A673 (cell line): ENCODE data around the gene MEF2C.

Experiments
- EZH2 ChIP-seq: fragments of 200-600 bp; sonication (generic); IDR thresholded peaks from 2 replicates; pipeline ENCODE4 v1.6.1; 2017; ENCODE audit warnings: borderline replicate concordance, low read depth, mild to moderate bottlenecking, mixed read lengths, antibody characterized with exemption, low read length; ENCODE audit not compliant: poor library complexity, severe bottlenecking
- TF ChIP-seq, protein P1 (sequence below): fragments of 300-800, 200-600 bp; sonication (generic); conservative IDR thresholded peaks from 2 replicates; pipeline ENCODE4 v1.5.1; 2017; ENCODE audit warnings: low read depth, mild to moderate bottlenecking, antibody characterized with exemption, low read length, moderate library complexity, mixed read lengths

GRCh38 chr5:88718736-88719135 lies 164.2 kb downstream of the MEF2C start:
- TF ChIP-seq, protein P1, sequence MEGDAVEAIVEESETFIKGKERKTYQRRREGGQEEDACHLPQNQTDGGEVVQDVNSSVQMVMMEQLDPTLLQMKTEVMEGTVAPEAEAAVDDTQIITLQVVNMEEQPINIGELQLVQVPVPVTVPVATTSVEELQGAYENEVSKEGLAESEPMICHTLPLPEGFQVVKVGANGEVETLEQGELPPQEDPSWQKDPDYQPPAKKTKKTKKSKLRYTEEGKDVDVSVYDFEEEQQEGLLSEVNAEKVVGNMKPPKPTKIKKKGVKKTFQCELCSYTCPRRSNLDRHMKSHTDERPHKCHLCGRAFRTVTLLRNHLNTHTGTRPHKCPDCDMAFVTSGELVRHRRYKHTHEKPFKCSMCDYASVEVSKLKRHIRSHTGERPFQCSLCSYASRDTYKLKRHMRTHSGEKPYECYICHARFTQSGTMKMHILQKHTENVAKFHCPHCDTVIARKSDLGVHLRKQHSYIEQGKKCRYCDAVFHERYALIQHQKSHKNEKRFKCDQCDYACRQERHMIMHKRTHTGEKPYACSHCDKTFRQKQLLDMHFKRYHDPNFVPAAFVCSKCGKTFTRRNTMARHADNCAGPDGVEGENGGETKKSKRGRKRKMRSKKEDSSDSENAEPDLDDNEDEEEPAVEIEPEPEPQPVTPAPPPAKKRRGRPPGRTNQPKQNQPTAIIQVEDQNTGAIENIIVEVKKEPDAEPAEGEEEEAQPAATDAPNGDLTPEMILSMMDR, result no peak
- no peak for TF ChIP-seq EZH2
